Adipose tissue (tissue), 3 donors: ENCODE results near the gene PLEKHS1. TPM values are rescaled to one million over a fixed set of nuclear protein-coding genes. Genes with fewer than 3 reads are reported as not detected.
"Not testable (repeated sequence)": the region's sequence is repeated elsewhere in the genome, so short reads cannot be mapped to it uniquely, and the experiment has no call there.

Experiments used
- H3K27ac ChIP-seq: one replicate; pipeline ENCODE4 v1.5.1; 2013; ENCODE audit warnings: low read depth, low read length
- WGBS, 3 donors: extraction: QIAGEN DNeasy Blood & Tissue Kit; methylation state at CpG; one replicate each; pipeline ENCODE4 v1.1.7; 2013; 5-methylcytosine and 5-hydroxymethylcytosine counted together
- polyA plus RNA-seq, 3 donors: library from polyadenylated mRNA; stranded (reverse); fragments of 200-250 nt; gene quantifications; one replicate each; pipeline ENCODE4 v1.2.3, GENCODE V29; 2013
- donor health status: healthy with polysubstance abuse.
- donor health status: Bipolar disorder and iron deficiency.
- donor health status: healthy.

Gene PLEKHS1
- polyA plus RNA-seq, 3 donors, result 0.01 to 4.2 TPM; not detected in 1

GRCh38 chr10:113775686-113776294 lies 24.3 kb downstream of the PLEKHS1 start:
- WGBS, 3 donors, result 31 to 62% (median 51%) methylated on average over 4 of the region's 4 CpGs
- no peak overlapping the region for H3K27ac ChIP-seq

- H3K27ac ChIP-seq, result no peak overlapping the region
- WGBS, 3 donors, result 88 to 89% (median 89%) methylated on average over 1 of the region's 1 CpG
Observed at GRCh38 chr10:113776553-113776952, 25.1 kb downstream of the PLEKHS1 start.

DNA sequence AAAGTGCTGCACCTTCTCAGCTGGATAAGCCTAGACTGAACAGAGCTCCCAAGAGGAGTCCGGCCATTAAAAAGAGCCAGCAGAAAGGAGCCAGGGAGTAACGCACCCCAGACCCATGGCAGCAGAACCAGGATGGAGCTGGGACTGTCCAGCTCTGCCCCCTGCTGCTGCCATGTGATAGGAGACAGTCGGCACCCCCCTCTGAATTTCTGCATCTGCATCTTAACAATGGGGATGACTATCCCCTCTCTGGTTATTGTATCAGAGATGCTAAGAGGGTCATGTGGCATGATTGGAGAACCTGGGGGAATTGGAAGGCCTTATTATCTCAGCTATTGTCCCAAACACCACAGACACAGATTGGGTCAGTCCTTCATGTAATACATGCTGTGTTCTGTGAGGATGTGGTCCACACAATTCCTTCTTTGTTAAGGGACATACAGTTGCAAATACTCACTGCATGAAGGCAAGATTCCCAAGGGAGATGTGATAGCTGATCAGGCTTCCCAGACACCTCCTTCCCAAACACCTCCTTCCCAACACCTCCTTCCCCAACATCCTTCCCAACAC lies 29.3 kb downstream of the PLEKHS1 start:
- WGBS, 3 donors, result 76 to 81% (median 80%) methylated on average over 3 of the region's 3 CpGs

DNA sequence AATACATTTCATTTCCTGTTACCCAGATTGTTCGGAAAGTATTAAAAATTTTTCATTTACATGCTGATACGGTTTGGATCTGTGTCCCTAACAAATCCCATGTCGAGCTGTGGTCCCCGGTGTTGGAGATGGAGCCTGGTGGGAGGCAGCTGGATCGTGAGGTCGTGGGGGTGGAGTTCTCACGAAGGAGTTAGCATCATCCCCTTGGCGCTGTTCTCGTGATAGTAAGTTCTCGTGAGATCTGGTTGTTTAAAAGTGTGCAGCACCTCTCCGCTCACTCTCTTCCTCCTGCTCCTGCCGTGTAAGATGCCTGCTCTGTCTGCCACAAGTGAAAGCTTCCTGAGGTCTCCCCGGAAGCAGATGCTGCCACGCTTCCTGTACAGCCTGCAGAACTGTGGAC lies 30.9 kb downstream of the PLEKHS1 start:
- no peak overlapping the region for H3K27ac ChIP-seq
- 82 to 86% (median 82%) methylated on average over 14 of the region's 14 CpGs for WGBS, 3 donors

More for the DNA sequence above, 29.3 kb downstream of the PLEKHS1 start:
- H3K27ac ChIP-seq, result no peak overlapping the region

- H3K27ac ChIP-seq, result no peak overlapping the region
- WGBS, 3 donors, result 69 to 85% (median 83%) methylated on average over 8 of the region's 8 CpGs
Observed at GRCh38 chr10:113782986-113783704, 31.7 kb downstream of the PLEKHS1 start.

- H3K27ac ChIP-seq, result no peak overlapping the region
- WGBS, 3 donors, result 34 to 64% (median 42%) methylated on average over 9 of the region's 9 CpGs
Observed at GRCh38 chr10:113788604-113789083, 37.2 kb downstream of the PLEKHS1 start.

DNA sequence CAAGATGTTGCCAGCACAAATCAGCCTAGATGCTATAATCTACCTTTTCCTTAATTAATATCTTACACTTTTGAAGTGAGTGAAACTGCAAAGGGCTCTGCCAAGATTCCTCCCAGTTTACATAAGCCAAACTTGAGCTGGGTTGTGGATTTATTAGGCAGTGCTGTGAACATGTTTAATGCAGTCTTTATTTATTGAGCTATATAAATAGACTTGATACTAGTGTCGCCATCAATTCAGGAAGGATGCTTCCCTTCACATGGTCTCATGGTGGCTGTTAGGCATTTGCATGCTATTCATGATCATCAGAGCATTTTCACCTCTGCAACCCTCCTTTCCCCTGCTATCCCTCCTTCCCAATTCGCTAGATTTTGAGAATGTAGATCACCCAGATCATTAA lies 40.2 kb downstream of the PLEKHS1 start:
- no peak overlapping the region for H3K27ac ChIP-seq
- WGBS, 3 donors, result 70 to 75% (median 71%) methylated on average over 2 of the region's 2 CpGs

DNA sequence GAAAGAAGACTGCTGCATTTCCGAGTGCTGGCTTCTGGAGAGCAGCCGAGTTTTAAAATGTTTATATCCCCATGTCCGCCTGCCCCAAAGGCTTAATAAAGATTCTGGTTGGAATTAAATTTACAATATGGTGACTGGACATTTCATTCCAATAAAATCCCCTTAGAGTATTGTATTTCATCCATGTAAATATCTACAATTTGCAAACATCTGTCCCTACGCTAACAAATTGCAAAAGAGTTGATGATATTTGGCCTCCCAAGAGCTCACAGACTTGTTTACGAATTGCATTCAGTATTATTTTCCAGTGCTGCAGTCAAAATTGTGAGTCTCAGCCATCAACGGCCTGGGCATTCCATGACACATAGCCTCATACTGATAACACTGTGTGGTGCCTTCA lies 50.1 kb downstream of the PLEKHS1 start:
- H3K27ac ChIP-seq, result no peak overlapping the region
- 76 to 89% (median 87%) methylated on average over 6 of the region's 6 CpGs for WGBS, 3 donors

DNA sequence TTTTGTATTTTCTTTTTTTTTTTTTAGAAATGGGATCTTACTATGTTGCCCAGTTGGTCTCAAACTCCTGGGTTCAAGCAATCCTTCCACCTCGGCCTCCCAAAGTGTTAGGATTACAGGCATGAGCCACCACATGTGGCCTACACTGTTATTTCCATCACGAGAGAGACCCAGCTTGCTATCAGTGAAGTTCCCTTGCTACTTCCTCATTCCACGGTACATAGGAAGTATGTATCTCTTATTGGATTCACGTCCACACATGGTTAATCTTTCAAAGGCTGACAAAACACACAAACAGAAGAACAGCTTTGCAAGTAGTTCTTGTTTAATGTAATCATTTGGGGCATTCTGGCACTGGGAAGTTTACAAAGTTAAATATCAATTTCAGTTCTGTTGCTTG lies 51.5 kb downstream of the PLEKHS1 start:
- 39 to 57% (median 39%) methylated on average over 4 of the region's 4 CpGs for WGBS, 3 donors
- no peak overlapping the region for H3K27ac ChIP-seq

DNA sequence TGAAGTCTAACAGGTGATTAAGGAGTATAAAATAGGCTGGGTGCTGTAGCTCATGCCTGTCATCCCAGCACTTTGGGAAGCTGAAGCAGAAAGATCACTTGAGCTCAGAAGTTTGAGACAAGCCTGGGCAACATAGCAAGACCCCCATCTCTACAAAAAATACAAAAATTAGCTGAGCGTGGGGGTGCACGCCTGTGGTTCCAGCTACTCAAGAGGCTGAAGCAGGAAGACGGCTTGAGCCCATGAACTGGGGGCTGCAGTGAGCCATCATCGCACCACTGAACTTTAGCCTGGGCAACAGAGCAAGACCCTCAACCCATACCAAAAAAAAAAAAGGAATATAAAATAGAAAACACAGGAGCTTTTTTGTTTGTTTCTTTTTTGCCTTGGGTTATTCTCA lies 55.0 kb downstream of the PLEKHS1 start:
- H3K27ac ChIP-seq, result no peak overlapping the region
- WGBS, 3 donors, result 93 to 98% (median 97%) methylated on average over 4 of the region's 4 CpGs

- WGBS, 3 donors, result 76 to 95% (median 90%) methylated on average over 3 of the region's 3 CpGs
- no peak overlapping the region for H3K27ac ChIP-seq
Observed at GRCh38 chr10:113808168-113808567, 56.7 kb downstream of the PLEKHS1 start.

GRCh38 chr10:113814700-113815099 lies 63.2 kb downstream of the PLEKHS1 start:
- 78 to 100% (median 91%) methylated on average over 1 of the region's 1 CpG for WGBS, 3 donors
- H3K27ac ChIP-seq, result not testable (repeated sequence)

DNA sequence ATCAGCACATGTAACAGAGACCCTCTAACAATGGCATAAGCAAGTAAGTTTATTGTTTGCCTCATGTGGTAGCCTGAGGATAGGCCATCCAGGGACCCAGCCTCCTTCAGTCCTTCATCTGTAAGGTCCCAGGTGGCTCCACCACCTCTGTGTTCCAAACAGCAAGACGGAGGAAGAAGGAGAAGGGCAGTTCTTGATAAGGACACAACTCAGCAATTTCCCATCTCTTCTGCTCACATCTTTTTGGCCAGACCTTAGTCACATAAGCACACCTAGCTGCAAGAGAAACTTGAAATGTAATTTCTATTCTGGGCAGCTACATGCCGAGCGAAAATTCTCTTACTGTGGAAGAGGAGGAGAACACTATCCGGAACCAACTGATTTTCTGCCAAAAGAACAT lies 68.5 kb downstream of the PLEKHS1 start:
- 81 to 91% (median 87%) methylated on average over 4 of the region's 4 CpGs for WGBS, 3 donors
- H3K27ac ChIP-seq, result no peak overlapping the region

GRCh38 chr10:113820507-113820906 lies 69.0 kb downstream of the PLEKHS1 start:
- no peak overlapping the region for H3K27ac ChIP-seq
- WGBS, 3 donors, result 57 to 69% (median 62%) methylated on average over 8 of the region's 8 CpGs

DNA sequence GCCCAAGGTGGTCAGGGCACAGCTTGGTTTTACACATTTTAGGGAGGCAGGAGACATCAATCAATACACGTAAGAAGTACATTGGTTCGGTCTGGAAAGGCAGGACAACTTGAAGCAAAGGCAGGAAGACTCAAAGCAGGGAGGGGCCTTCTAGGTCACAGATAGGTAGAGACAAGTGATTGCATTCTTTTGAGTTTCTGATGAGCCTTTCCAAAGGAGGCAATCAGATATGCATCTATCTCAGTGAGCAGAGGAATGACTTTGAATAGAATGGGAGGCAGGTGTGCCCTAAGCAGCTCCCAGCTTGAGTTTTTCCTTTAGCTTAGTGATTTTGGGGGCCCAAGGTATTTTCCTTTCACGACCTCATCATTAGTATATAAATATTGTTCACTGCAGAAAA lies 69.8 kb downstream of the PLEKHS1 start:
- not testable (repeated sequence) for H3K27ac ChIP-seq
- 74 to 91% (median 91%) methylated on average over 3 of the region's 3 CpGs for WGBS, 3 donors

DNA sequence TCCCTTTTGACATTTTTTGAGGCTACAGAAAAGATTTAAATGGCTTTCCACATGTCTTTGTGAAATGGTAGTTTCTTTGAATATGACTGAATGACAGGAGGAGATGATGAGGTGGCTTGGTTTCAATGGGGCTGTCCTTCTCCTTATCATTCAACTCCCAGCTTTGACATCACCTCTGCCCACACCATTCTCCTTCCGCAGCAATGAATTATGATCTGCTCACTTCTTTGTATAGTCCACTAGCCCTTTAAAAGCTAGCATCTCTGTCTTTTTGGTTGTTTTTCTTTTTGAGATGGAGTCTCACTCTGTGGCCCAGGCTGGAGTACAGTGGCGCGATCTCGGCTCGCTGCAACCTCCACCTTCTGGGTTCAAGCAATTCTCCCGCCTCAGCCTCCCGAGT lies 70.7 kb downstream of the PLEKHS1 start:
- H3K27ac ChIP-seq, result no peak overlapping the region
- WGBS, 3 donors, result 94 to 99% (median 97%) methylated on average over 7 of the region's 7 CpGs

DNA sequence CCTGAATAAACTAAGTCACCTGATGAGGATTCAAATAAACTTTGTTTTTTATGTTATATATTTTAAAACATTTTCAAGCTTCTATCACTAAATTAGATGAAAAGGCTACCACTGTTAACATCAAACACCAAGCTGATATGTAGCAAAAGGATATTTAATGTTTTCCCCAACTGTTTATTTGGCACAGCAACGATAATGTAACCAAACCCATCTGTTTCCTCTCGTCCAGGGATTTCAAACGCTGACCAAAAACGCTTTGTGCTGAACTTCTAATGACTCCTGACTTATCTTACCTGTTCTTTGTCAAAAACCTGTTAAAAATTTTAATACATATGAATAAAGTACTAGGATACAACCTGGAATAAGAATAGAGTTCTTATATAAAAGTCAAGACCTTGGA lies 71.9 kb downstream of the PLEKHS1 start:
- 24 to 37% (median 32%) methylated on average over 4 of the region's 4 CpGs for WGBS, 3 donors
- no peak overlapping the region for H3K27ac ChIP-seq

DNA sequence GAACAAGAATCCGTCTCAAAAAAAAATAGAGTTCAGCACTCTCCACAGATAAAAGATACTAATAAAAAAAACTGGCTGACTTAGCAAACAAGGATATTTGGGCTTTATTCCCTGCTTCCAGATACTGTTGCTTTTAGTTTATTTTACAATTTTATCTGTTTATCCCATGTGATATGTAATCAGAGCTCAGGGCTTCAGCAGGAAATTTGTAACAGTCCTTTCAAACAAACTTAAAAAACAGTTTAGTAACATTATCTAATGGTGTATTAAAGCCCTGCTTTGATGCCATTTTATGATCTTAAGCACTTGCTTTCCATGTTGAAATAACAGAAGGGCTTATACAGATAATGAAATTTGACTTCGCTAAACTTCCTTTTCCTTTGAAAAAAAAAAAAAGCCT lies 74.3 kb downstream of the PLEKHS1 start:
- H3K27ac ChIP-seq, result no peak overlapping the region
- 47 to 76% (median 74%) methylated on average over 2 of the region's 2 CpGs for WGBS, 3 donors

DNA sequence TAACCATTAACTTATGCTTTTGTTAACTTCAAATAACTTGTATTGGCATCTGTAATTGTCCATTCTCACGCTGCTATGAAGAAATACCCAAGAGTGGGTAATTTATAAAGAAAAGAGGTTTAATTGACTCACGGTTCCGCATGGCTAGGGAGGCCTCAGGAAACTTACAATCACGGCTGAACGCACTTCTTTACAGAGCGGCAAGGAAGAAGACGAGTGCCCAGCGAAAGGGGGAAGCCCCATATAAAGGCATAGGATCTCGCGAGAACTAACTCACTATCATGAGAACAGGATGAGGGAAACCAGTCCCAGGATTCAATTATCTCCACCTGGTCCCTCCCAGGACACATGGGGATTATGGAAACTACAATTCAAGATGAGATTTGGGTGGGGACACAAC lies 77.1 kb downstream of the PLEKHS1 start:
- H3K27ac ChIP-seq, result not testable (repeated sequence)
- 93 to 95% (median 95%) methylated on average over 10 of the region's 10 CpGs for WGBS, 3 donors
